Measurements from ENCODE around the gene PBLD.
"Not testable (repeated sequence)": the region's sequence is repeated elsewhere in the genome, so short reads cannot be mapped to it uniquely, and the experiment has no call there.

PBLD gene

GRCh38 chr10:68278906-68279753 lies 53.6 kb downstream of the PBLD start:
- DNase-seq (ENCODE audit: low read depth): not testable (repeated sequence)

GRCh38 chr10:68277814-68278213 lies 54.9 kb downstream of the PBLD start:
- not testable (repeated sequence) for DNase-seq (ENCODE audit: low read depth)

- DNase-seq (ENCODE audit: low read depth): no peak
Observed at GRCh38 chr10:68276224-68276623, 56.5 kb downstream of the PBLD start.

GRCh38 chr10:68275600-68276126 lies 57.1 kb downstream of the PBLD start:
- DNase-seq (ENCODE audit: low read depth): no peak

- DNase-seq (ENCODE audit: low read depth): no peak
Observed at GRCh38 chr10:68272833-68273232, 59.9 kb downstream of the PBLD start.

DNA sequence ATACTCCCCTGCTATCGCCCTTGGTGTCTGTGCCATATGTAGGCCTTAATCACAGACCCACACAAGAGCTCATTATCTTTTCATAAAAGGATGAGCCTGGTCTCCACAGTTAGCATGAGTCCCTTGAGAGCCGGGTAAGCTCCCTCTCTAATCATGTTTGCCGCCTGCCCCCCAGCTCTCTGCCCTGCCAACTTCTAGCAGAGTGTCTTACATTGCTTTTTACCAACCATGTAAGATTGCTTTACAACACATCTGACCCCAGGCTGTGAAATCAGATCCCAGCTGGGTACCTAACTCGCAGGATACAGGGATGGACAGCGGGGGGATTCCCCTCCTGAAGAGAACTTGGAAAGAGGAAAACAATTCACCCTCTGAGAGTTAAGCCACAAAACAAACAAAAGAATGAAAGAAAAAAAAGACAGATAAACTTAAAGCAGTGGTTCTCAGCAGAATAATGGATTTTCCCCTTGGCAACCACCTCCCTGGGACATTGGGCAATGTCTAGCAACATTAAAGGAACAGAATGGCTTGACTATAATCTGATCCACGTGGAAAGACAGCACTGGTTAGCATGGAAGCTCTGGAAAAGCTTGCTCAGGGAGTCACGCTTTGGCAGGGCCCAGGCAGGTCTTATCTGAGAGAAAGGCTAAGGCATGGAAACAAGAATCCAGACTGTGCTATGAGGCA lies 61.4 kb downstream of the PBLD start:
- no peak for DNase-seq (ENCODE audit: low read depth)

- no peak for DNase-seq (ENCODE audit: low read depth)
Observed at GRCh38 chr10:68269562-68270290, 63.0 kb downstream of the PBLD start.

DNA sequence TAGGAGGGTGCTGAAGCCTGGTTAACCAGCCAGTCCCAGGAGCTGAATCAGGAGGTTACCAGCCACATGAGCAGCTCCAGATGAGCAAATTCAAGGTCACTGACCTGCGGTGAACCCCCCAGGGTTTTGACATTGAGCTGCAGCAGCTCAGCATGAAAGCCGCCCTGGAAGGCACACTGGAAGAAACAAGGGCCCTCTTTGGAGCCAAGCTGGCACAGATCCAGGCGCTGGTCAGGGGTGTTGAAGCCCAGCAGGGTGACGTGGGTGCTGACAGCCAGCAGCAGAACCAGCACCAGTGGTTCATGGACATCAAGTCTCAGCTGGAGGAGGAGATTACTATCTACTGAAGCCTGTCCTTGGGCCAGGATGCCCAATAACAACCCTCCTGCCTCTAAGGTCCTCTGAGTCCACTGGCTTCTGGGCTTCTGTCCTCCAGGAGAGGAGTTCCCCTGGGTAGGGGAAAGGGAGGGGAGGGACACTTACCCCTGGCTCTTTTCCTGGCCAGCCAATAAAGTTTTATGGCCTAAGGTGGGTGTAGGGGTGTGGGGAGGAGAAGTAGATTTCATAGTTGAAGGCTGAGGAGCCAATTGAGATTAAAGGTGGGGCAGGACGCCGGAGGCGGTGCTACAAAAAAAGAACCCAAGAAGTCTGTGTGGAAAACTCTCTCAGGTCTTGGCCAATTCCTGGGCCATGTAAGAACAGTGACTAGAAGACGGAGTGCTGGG lies 71.4 kb downstream of the PBLD start:
- no peak for DNase-seq (ENCODE audit: low read depth)

DNA sequence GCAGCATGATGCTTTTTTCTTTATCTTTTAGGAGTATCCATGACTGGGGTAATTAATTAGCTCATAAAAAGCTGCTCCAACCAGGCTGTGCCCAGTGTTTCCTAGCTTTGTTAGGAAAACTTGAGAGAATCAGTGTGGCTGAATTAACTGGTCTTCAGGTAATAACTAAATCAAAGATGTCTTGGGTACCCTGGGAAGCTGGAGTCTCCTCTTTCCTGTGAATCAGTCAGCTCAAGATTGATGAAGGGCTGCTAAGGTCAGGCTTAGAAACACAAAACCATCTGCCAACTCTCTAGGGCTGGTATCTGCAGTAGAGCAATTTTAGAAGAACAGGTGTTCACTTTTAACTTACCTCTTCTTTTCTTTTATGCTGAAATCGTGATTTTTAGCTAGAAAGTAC lies 79.4 kb downstream of the PBLD start:
- no peak for DNase-seq (ENCODE audit: low read depth)

GRCh38 chr10:68251625-68252495 lies 80.9 kb downstream of the PBLD start:
- no peak for DNase-seq (ENCODE audit: low read depth)

GRCh38 chr10:68251151-68251550 lies 81.6 kb downstream of the PBLD start:
- no peak for DNase-seq (ENCODE audit: low read depth)

- no peak for DNase-seq (ENCODE audit: low read depth)
Observed at GRCh38 chr10:68249297-68249696, 83.4 kb downstream of the PBLD start.

- no peak for DNase-seq (ENCODE audit: low read depth)
Observed at GRCh38 chr10:68247931-68248330, 84.8 kb downstream of the PBLD start.

DNA sequence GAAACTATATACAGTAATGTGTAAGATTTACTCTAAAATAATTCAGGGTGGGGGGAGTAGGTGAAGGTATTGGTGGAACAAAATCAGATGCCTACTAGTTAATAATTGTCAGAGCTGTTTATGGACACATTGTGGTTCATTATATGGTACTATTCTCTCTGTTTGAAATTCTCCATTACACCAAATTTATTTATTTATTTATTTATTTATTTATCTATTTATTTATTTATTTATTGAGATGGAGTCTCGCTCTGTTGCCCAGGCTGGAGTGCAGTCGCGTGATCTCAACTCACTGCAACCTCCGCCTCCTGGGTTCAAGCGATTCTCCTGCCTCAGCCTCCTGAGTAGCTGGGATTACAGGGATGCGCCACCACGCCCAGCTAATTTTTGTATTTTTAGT lies 86.3 kb downstream of the PBLD start:
- DNase-seq (ENCODE audit: low read depth): not testable (repeated sequence)

DNA sequence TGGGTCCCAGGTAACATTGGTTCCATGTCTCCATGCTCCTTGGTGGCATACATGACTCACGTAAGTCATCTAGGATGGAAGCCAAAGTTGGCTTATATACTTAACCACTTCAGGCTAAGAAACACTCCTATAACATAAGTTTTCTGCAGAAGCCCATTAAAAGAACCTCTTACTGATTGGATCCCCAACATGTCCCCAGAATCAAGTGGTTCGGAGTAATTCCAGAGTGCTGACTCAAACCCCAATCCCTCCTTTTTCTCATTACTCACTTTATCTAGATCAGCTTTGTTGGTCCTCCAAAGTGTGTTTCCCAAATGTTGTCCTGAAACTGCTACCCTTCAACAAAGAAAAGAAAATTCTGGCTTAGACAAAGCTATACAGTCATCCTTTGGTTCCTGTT lies 90.7 kb downstream of the PBLD start:
- DNase-seq (ENCODE audit: low read depth): no peak

DNA sequence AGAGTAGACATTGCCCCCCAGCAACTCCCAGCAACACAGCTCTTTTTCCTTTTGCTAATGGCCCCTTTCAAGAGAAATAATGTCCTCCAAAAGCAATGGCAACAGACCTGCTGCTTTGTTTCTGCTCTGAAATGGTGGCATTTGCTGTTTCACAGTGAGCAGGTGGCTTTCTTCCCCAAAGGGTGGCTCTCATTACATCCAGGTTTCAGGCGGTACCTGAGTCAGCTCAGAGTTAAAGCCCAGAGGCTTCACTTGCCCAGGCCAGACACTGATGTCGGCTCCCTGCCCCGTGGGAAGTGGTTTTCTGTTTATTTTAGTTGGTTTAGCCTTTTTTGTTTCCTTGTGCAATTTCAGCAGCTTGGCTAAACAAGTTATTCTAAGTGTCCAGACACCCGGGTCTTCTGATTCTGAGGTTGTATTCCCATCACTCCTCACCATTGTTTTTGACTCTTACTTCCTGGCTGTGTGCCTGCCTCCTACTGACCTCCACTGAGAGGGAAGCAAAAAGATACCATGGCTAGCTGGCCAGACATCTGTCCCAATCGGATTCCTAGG lies 93.1 kb downstream of the PBLD start:
- DNase-seq (ENCODE audit: low read depth): no peak

DNA sequence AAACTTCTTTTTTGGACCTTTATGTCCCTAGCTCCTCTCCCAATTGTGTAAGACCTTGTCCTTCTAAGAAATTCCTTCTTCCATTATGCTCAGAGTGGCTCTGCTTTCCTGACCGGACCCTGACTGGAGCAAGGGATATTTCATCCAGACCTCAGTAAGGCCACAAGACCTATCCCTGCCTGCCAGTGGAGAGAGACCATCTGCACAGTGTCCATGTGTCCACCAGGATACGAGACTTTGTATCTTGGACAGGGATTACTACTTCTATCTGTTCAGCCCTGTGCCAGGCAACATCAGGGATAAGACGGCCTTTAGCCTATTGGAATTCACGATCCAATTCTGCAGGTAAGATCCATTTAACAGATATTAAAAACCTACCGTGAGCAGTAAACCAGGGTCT lies 93.7 kb downstream of the PBLD start:
- no peak for DNase-seq (ENCODE audit: low read depth)

GRCh38 chr10:68238371-68238770 lies 94.4 kb downstream of the PBLD start:
- DNase-seq (ENCODE audit: low read depth): no peak

DNA sequence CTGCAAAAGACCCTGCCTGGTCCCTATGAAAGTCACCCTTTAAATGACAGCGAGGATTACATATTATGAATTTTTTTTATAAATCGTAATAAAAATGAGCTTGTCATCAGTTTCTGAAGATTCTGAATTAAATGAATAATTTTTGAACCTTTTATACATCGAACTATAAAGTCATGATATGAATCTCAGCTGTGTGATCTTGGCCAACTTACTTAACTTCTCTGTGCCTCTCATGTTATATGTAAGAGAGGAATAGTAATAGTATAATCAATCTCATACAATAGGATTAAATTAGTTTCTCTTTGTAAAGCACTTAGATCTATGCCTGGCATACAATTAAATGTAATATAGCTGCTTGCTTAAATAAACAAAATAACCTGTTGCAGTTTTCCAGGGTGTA lies 95.6 kb downstream of the PBLD start:
- DNase-seq (ENCODE audit: low read depth): no peak

GRCh38 chr10:68235581-68235980 lies 97.1 kb downstream of the PBLD start:
- no peak for DNase-seq (ENCODE audit: low read depth)

DNA sequence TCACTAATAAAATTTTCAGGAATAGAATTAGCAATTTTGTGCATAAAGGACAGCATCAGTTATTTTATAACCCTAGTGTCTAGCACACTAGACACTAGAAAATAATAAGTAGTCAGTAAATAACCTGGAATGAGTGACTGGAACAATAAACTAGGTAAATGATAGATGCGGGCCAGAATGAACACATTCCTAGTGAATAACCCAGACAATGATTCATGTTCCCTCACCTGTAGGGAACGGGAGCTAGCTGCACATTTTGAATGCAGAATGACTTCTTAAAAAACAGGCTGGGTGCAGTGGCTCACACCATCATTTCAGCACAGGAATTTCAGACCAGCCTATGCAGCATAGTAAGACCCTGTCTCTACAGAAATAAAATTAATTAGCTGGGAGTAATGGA lies 97.6 kb downstream of the PBLD start:
- DNase-seq (ENCODE audit: low read depth): no peak

Data from activated T-helper 1 cell treated with Interleukin-2 at 50 U/mL for 16 hours (primary cell).